H9 (cell line): ENCODE measurements around the gene KLHDC2. TPM values are rescaled to one million over a fixed set of nuclear protein-coding genes. Genes with fewer than 3 reads are reported as not detected.
A peak's percentile ranks its signal among the peaks of the same experiment; 100 is the strongest.
"Not testable (repeated sequence)": the region's sequence is repeated elsewhere in the genome, so short reads cannot be mapped to it uniquely, and the experiment has no call there.

Experiments used
- DNase-seq: peaks from one replicate; pipeline ENCODE4 v3.0.0-alpha.2; 2017
- H2AFZ ChIP-seq: one replicate; pipeline ENCODE4 v1.6.1; 2013; ENCODE audit warnings: mild to moderate bottlenecking, low read length, control low read depth, moderate library complexity
- H2AK5ac ChIP-seq: 2 replicates; pipeline ENCODE4 v1.6.1; 2013; ENCODE audit warnings: low read length, control low read depth, mixed read lengths; ENCODE audit not compliant: insufficient read length
- H2BK120ac ChIP-seq: one replicate; pipeline ENCODE4 v1.6.1; 2013; ENCODE audit warnings: low read depth, mild to moderate bottlenecking, low read length, control low read depth, inconsistent platforms; ENCODE audit not compliant: poor library complexity, severe bottlenecking
- H2BK12ac ChIP-seq: 2 replicates; pipeline ENCODE4 v1.6.1; 2013; ENCODE audit warnings: low read length, control low read depth, mixed read lengths, low read depth; ENCODE audit not compliant: insufficient read length
- H2BK15ac ChIP-seq: 2 replicates; pipeline ENCODE4 v1.6.1; 2013; ENCODE audit warnings: low read depth, low read length, control low read depth
- H2BK20ac ChIP-seq: one replicate; pipeline ENCODE4 v1.6.1; 2013; ENCODE audit warnings: low read depth, mild to moderate bottlenecking, low read length, control low read depth, inconsistent platforms; ENCODE audit not compliant: poor library complexity, severe bottlenecking
- H2BK5ac ChIP-seq: 2 replicates; pipeline ENCODE4 v1.6.1; 2013; ENCODE audit warnings: low read length, control low read depth, mixed read lengths; ENCODE audit not compliant: insufficient read length
- H3K14ac ChIP-seq: 2 replicates; pipeline ENCODE4 v1.6.1; 2013; ENCODE audit warnings: low read length, control low read depth; ENCODE audit not compliant: insufficient read depth
- H3K18ac ChIP-seq: 2 replicates; pipeline ENCODE4 v1.6.1; 2013; ENCODE audit warnings: low read depth, mild to moderate bottlenecking, mixed read lengths, low read length, control low read depth; ENCODE audit not compliant: insufficient read length
- H3K23ac ChIP-seq: 2 replicates; pipeline ENCODE4 v1.6.1; 2013; ENCODE audit warnings: low read length, control low read depth, mixed read lengths, low read depth; ENCODE audit not compliant: insufficient read length
- H3K23me2 ChIP-seq: 2 replicates; pipeline ENCODE4 v1.6.1; 2013; ENCODE audit warnings: low read depth, mild to moderate bottlenecking, mixed read lengths, low read length, control low read depth; ENCODE audit not compliant: insufficient read length, poor library complexity, severe bottlenecking
- H3K27ac ChIP-seq: 2 replicates; pipeline ENCODE4 v1.5.1; 2013; ENCODE audit warnings: low read length, control low read depth, mixed read lengths, low read depth; ENCODE audit not compliant: insufficient read length
- H3K27me3 ChIP-seq: 2 replicates; pipeline ENCODE4 v1.6.1; 2013; ENCODE audit warnings: low read length, control low read depth, inconsistent platforms; ENCODE audit not compliant: insufficient read depth
- H3K4ac ChIP-seq: 2 replicates; pipeline ENCODE4 v1.6.1; 2013; ENCODE audit warnings: low read depth, mild to moderate bottlenecking, control low read depth, inconsistent platforms, low read length, moderate library complexity
- H3K4me1 ChIP-seq: 2 replicates; pipeline ENCODE4 v1.6.1; 2013; ENCODE audit warnings: low read length, control low read depth, inconsistent platforms; ENCODE audit not compliant: insufficient read depth
- H3K4me2 ChIP-seq: 2 replicates; pipeline ENCODE4 v1.6.1; 2013; ENCODE audit warnings: low read length, control low read depth, mixed read lengths; ENCODE audit not compliant: insufficient read length, insufficient read depth
- H3K56ac ChIP-seq: 2 replicates; pipeline ENCODE4 v1.6.1; 2013; ENCODE audit warnings: low read depth, mild to moderate bottlenecking, mixed read lengths, low read length, control low read depth; ENCODE audit not compliant: insufficient read length
- H3K79me1 ChIP-seq: 2 replicates; pipeline ENCODE4 v1.6.1; 2013; ENCODE audit warnings: low read depth, mild to moderate bottlenecking, moderate library complexity, low read length, control low read depth, inconsistent platforms; ENCODE audit not compliant: insufficient read depth, poor library complexity, severe bottlenecking
- H3K79me2 ChIP-seq: 2 replicates; pipeline ENCODE4 v1.6.1; 2013; ENCODE audit warnings: low read length, control low read depth, inconsistent platforms; ENCODE audit not compliant: insufficient read depth
- H3K9ac ChIP-seq: 2 replicates; pipeline ENCODE4 v1.6.1; 2013; ENCODE audit warnings: low read length, control low read depth, mixed read lengths; ENCODE audit not compliant: insufficient read length; ENCODE audit errors: extremely low read depth
- H3K9me3 ChIP-seq: one replicate; pipeline ENCODE4 v1.6.1; 2013; ENCODE audit warnings: low read depth, low read length, inconsistent platforms; ENCODE audit not compliant: control insufficient read depth
- H3T11ph ChIP-seq: one replicate; pipeline ENCODE4 v1.6.1; 2013; ENCODE audit warnings: mild to moderate bottlenecking, low read length, control low read depth, inconsistent platforms
- H4K20me1 ChIP-seq: one replicate; pipeline ENCODE4 v1.6.1; 2013; ENCODE audit not compliant: control insufficient read depth, insufficient read length, insufficient read depth
- H4K5ac ChIP-seq: 2 replicates; pipeline ENCODE4 v1.6.1; 2013; ENCODE audit warnings: low read depth, mild to moderate bottlenecking, mixed read lengths, low read length, control low read depth; ENCODE audit not compliant: insufficient read length
- H4K8ac ChIP-seq: replicated peaks from 2 replicates; pipeline ENCODE4 v1.6.1; 2013; ENCODE audit warnings: low read length, control low read depth, mixed read lengths, low read depth; ENCODE audit not compliant: insufficient read length
- H4K91ac ChIP-seq: 2 replicates; pipeline ENCODE4 v1.6.1; 2013; ENCODE audit warnings: low read depth, mild to moderate bottlenecking, moderate library complexity, mixed read lengths, low read length, control low read depth; ENCODE audit not compliant: insufficient read length
- H3K27ac Mint-ChIP-seq, 3 experiments: 2 replicates in 2 of 3; 3 replicates in 1 of 3; pipeline ENCODE4 v1.8.0; 2020 to 2021; ENCODE audit warnings: mixed read lengths in 3 of 3, mild to moderate bottlenecking in 1 of 3, moderate library complexity in 1 of 3
- H3K27me3 Mint-ChIP-seq: 2 replicates; pipeline ENCODE4 v1.8.0; 2021; ENCODE audit warnings: low read depth, mild to moderate bottlenecking, moderate library complexity, mixed read lengths
- H3K36me3 Mint-ChIP-seq, 3 experiments: 2 replicates in 2 of 3; 3 replicates in 1 of 3; pipeline ENCODE4 v1.8.0; 2020 to 2021; ENCODE audit warnings: low read depth in 3 of 3, mixed read lengths in 3 of 3; ENCODE audit not compliant: insufficient read depth in 1 of 3
- H3K4me1 Mint-ChIP-seq, 2 experiments: 2 replicates each; pipeline ENCODE4 v1.8.0; 2020; ENCODE audit warnings: mixed read lengths in 2 of 2
- H3K4me3 Mint-ChIP-seq, 2 experiments: 2 replicates in 1 of 2; 3 replicates in 1 of 2; pipeline ENCODE4 v1.8.0; 2020 to 2021; ENCODE audit warnings: mild to moderate bottlenecking in 2 of 2, mixed read lengths in 2 of 2, moderate library complexity in 1 of 2
- H3K9me3 Mint-ChIP-seq, 2 experiments: 2 replicates in 1 of 2; 3 replicates in 1 of 2; pipeline ENCODE4 v1.8.0; 2020; ENCODE audit warnings: mild to moderate bottlenecking in 2 of 2, mixed read lengths in 2 of 2, moderate library complexity in 1 of 2
- CTCF ChIP-seq: fragments of 200-600 bp; sonication (generic); conservative IDR thresholded peaks from 3 replicates; pipeline ENCODE4 v1.8.0; 2021; ENCODE audit warnings: antibody characterized with exemption, mild to moderate bottlenecking
- WGBS: extraction: QIAGEN DNeasy Blood & Tissue Kit; methylation state at CpG from one replicate; pipeline ENCODE4 v1.1.7; 2013; ENCODE audit warnings: missing lambda C conversion rate, low lambda C conversion rate, mixed read lengths; ENCODE audit not compliant: insufficient read length; ENCODE audit errors: extremely low coverage; 5-methylcytosine and 5-hydroxymethylcytosine counted together
- total RNA-seq: library from RNA; stranded (reverse); gene quantifications from 2 replicates; pipeline ENCODE4 v1.2.1, GENCODE V29; 2021

The KLHDC2 gene
- total RNA-seq, 1 experiment from 2014 or later = 41.6 TPM

- not testable (repeated sequence) for H2AFZ ChIP-seq, H3K79me2 ChIP-seq, H2BK5ac ChIP-seq, H2BK20ac ChIP-seq, H4K20me1 ChIP-seq, H3K9ac ChIP-seq, H3K36me3 Mint-ChIP-seq, H4K5ac ChIP-seq, H4K8ac ChIP-seq, H2BK12ac ChIP-seq, H3K4me1 ChIP-seq, H3K56ac ChIP-seq, H2AK5ac ChIP-seq, H3K14ac ChIP-seq, H2BK120ac ChIP-seq, H3K23ac ChIP-seq, H3K9me3 ChIP-seq, H3K23me2 ChIP-seq, H4K91ac ChIP-seq, H3K4ac ChIP-seq, H2BK15ac ChIP-seq, H3K27ac ChIP-seq, H3K4me2 ChIP-seq, H3K79me1 ChIP-seq, H3K27me3 ChIP-seq, H3K27me3 Mint-ChIP-seq, H3K9me3 Mint-ChIP-seq, H3K4me3 Mint-ChIP-seq, H3K18ac ChIP-seq, H3T11ph ChIP-seq, H3K4me1 Mint-ChIP-seq
- WGBS = no CpG with 5 or more reads among the region's 9 CpGs
- peak overlapping the region in 2 of 3 experiments; percentile 48 to 65; a peak in 4 of 7 replicates for H3K27ac Mint-ChIP-seq
- DNase-seq = peak; percentile 33
- TF ChIP-seq CTCF = peak; percentile 33; the same call in 2 of the 3 replicates
These were observed 46.1 kb upstream of the KLHDC2 start for GRCh38 chr14:49721733-49722435.
